K562 (cell line): ENCODE measurements around the gene MALAT1. TPM values are rescaled to one million over a fixed set of nuclear protein-coding genes. Genes with fewer than 3 reads are reported as not detected.

Experiments
- ATF7 ChIP-seq: fragments of 450-650 bp; IDR thresholded peaks from 2 replicates; pipeline ENCODE4 v1.7.1; 2014; ENCODE audit warnings: mild to moderate bottlenecking, moderate library complexity
- BHLHE40 ChIP-seq: IDR thresholded peaks from 2 replicates; pipeline ENCODE4 v1.6.1; 2011; ENCODE audit warnings: low read length, improper control_type of control experiment
- CBX1 ChIP-seq: sonication (generic); IDR thresholded peaks from 2 replicates; pipeline ENCODE4 v1.6.1; 2016; ENCODE audit warnings: antibody characterized with exemption, low read depth, mild to moderate bottlenecking
- CBX3 ChIP-seq, 2 experiments: IDR thresholded peaks; 1 replicate in 1 of 2; 2 replicates in 1 of 2; pipeline ENCODE4 v1.6.1; 2012; ENCODE audit warnings: inconsistent platforms in 2 of 2, low read length in 2 of 2, borderline replicate concordance in 1 of 2, control low read depth in 1 of 2
- CTBP1 ChIP-seq: fragments of 450-650 bp; IDR thresholded peaks from 2 replicates; pipeline ENCODE4 v1.6.1; 2016; ENCODE audit warnings: borderline replicate concordance
- DIDO1 ChIP-seq: fragments of 450-650 bp; IDR thresholded peaks from 2 replicates; pipeline ENCODE4 v1.6.1; 2016; ENCODE audit warnings: low read depth, missing biosample characterization, missing genetic modification characterization
- E2F4 ChIP-seq: sonication (generic); formaldehyde crosslinking; IDR thresholded peaks from 2 replicates; pipeline ENCODE4 v1.8.0; 2022; ENCODE audit warnings: mild to moderate bottlenecking, low read depth, missing genetic modification reagents
- ELF2 ChIP-seq: fragments of 250-450 bp; sonication (Bioruptor Pico); IDR thresholded peaks from 2 replicates; pipeline ENCODE4 v1.5.0; 2021; ENCODE audit warnings: mild to moderate bottlenecking
- ESRRA ChIP-seq: fragments of 450-650 bp; IDR thresholded peaks from 2 replicates; pipeline ENCODE4 v1.6.1; 2014; ENCODE audit warnings: low read depth, mild to moderate bottlenecking, moderate library complexity, borderline replicate concordance
- HOXB6 ChIP-seq: fragments of 250-450 bp; sonication (Bioruptor Pico); IDR thresholded peaks from 2 replicates; pipeline ENCODE4 v1.5.1; 2022; ENCODE audit warnings: mild to moderate bottlenecking, borderline replicate concordance
- IFI16 ChIP-seq: fragments of 250-450 bp; sonication (Bioruptor Pico); IDR thresholded peaks from 2 replicates; pipeline ENCODE4 v2.1.2; 2022; ENCODE audit warnings: mild to moderate bottlenecking, inconsistent platforms
- JUND ChIP-seq, 2 experiments: IDR thresholded peaks; 2 replicates in 1 of 2; 3 replicates in 1 of 2; pipeline ENCODE4 v1.6.1; 2011; ENCODE audit warnings: borderline replicate concordance in 2 of 2, low read depth in 2 of 2, low read length in 2 of 2, improper control_type of control experiment in 1 of 2, missing biosample characterization in 1 of 2, missing genetic modification characterization in 1 of 2, missing genetic modification reagents in 1 of 2
- L3MBTL2 ChIP-seq: fragments of 450-650 bp; IDR thresholded peaks from 2 replicates; pipeline ENCODE4 v1.6.1; 2016; ENCODE audit warnings: mild to moderate bottlenecking, moderate library complexity
- MYC ChIP-seq, 2 experiments: fragments of 250-450 bp in 1 of 2; sonication (Bioruptor Pico) in 1 of 2; IDR thresholded peaks; 2 replicates each; pipeline versions ENCODE4 v1.5.1 to v1.6.1; 2012 to 2021; ENCODE audit warnings: low read depth in 2 of 2, borderline replicate concordance in 1 of 2, improper control_type of control experiment in 1 of 2, low read length in 1 of 2, mild to moderate bottlenecking in 1 of 2, moderate library complexity in 1 of 2
- TCFL5 ChIP-seq: fragments of 250-450 bp; sonication (Bioruptor Pico); conservative IDR thresholded peaks from 2 replicates; pipeline ENCODE4 v1.6.1; 2021; ENCODE audit warnings: mild to moderate bottlenecking, moderate library complexity, matching md5 sums
- TOE1 ChIP-seq, 2 experiments: fragments of 450-650 bp in 1 of 2; sonication (generic) in 1 of 2; formaldehyde crosslinking in 1 of 2; IDR thresholded peaks; 2 replicates each; pipeline versions ENCODE4 v1.7.1 to v1.8.0; 2016 to 2022; ENCODE audit warnings: borderline replicate concordance in 2 of 2, mild to moderate bottlenecking in 2 of 2, antibody characterized with exemption in 1 of 2, inconsistent platforms in 1 of 2, low read depth in 1 of 2, missing genetic modification reagents in 1 of 2, moderate library complexity in 1 of 2
- XRCC4 ChIP-seq: IDR thresholded peaks from one replicate; pipeline ENCODE4 v1.6.1; 2011; ENCODE audit not compliant: insufficient read depth, insufficient read length; ENCODE audit errors: extremely low read depth
- ZNF3 ChIP-seq: fragments of 250-450 bp; sonication (Bioruptor Pico); IDR thresholded peaks from 2 replicates; pipeline ENCODE4 v1.5.0; 2021; ENCODE audit warnings: mild to moderate bottlenecking, moderate library complexity
- ZNF76 ChIP-seq: fragments of 250-450 bp; sonication (Bioruptor Pico); IDR thresholded peaks from 2 replicates; pipeline ENCODE4 v1.4.0; 2020; ENCODE audit warnings: mild to moderate bottlenecking, moderate library complexity, borderline replicate concordance
- polyA plus RNA-seq, 8 experiments: library from polyadenylated mRNA; depleted of rRNA in 4 of 8; stranded (reverse) in 5 of 8; unstranded in 3 of 8; fragments of >200 nt; fragmentation: Nextera tagmentation in 2 of 8; fragmentation: Illumina TruSeq in 1 of 8; extraction: Ambion mirVana in 2 of 8; extraction: Trizol in 1 of 8; gene quantifications; 2 replicates each; pipeline versions ENCODE4 v1.2.1 to v1.2.3, GENCODE V29; 2011 to 2014; ENCODE audit warnings: inconsistent platforms in 1 of 8, missing spikeins in 1 of 8
- total RNA-seq, 7 experiments: library from RNA; depleted of rRNA in 6 of 7; stranded (reverse); fragments of >200 nt in 6 of 7; fragmentation: Illumina TruSeq in 2 of 7; extraction: Trizol in 2 of 7; gene quantifications; 2 replicates each; pipeline versions ENCODE4 v1.2.1 to v1.2.3, GENCODE V29; 2011 to 2021; ENCODE audit warnings: low replicate concordance in 1 of 7
- TF ChIP-seq, protein P1 (sequence below): sonication (generic); formaldehyde crosslinking; IDR thresholded peaks from 2 replicates; pipeline ENCODE4 v1.8.0; 2023; ENCODE audit warnings: mild to moderate bottlenecking, missing genetic modification reagents
- TF ChIP-seq, protein P2 (sequence below): fragments of 250-450 bp; sonication (Bioruptor Pico); IDR thresholded peaks from 2 replicates; pipeline ENCODE4 v1.8.0; 2022; ENCODE audit warnings: inconsistent platforms, mild to moderate bottlenecking, moderate library complexity, borderline replicate concordance

Gene MALAT1
- total and polyA plus RNA-seq, 9 of the 15 experiments (the other 6 are each of a cell fraction or from before 2014, with no cell fraction given) = 363 to 8,715 (median 2,351) TPM

- TF ChIP-seq MYC (IDR thresholded peaks at IDR 0.05; ENCODE audit: low read depth, low read length) (peak; percentile 70), MYC (CRISPR knock-in tag; IDR thresholded peaks at IDR 0.05; ENCODE audit: borderline replicate concordance, low read depth) (no peak), ZNF76 (CRISPR knock-in tag) (no peak), IFI16 (CRISPR knock-in tag) (no peak), E2F4 (0 out of 2 replicates have a peak, but pooled peaks have one; percentile 11), CBX3 (IDR thresholded peaks at IDR 0.05; ENCODE audit: borderline replicate concordance in 1 of 2, low read length in 2 of 2) (no peak), CBX1 (no peak), XRCC4 (no peak), HOXB6 (CRISPR knock-in tag) (no peak), ZNF3 (no peak), ATF7 (peak; percentile 96), JUND (IDR thresholded peaks at IDR 0.05; ENCODE audit: borderline replicate concordance, low read depth, low read length) (peak; percentile 94), JUND (tag; IDR thresholded peaks at IDR 0.05; ENCODE audit: borderline replicate concordance, low read depth, low read length) (peak; percentile 75; the same call in 1 of the 3 replicates), TCFL5 (CRISPR knock-in tag) (no peak), BHLHE40 (peak; percentile 99), CTBP1 (peak; percentile 98), ELF2 (CRISPR knock-in tag) (no peak), ESRRA (no peak), L3MBTL2 (0 out of 2 replicates have a peak, but pooled peaks have one; percentile 30), DIDO1 (tag) (no peak), TOE1 (IDR thresholded peaks at IDR 0.05; ENCODE audit: borderline replicate concordance) (peak; percentile 97), TOE1 (CRISPR knock-in tag; IDR thresholded peaks at IDR 0.05; ENCODE audit: borderline replicate concordance, low read depth) (no peak)
- TF ChIP-seq, protein P1, sequence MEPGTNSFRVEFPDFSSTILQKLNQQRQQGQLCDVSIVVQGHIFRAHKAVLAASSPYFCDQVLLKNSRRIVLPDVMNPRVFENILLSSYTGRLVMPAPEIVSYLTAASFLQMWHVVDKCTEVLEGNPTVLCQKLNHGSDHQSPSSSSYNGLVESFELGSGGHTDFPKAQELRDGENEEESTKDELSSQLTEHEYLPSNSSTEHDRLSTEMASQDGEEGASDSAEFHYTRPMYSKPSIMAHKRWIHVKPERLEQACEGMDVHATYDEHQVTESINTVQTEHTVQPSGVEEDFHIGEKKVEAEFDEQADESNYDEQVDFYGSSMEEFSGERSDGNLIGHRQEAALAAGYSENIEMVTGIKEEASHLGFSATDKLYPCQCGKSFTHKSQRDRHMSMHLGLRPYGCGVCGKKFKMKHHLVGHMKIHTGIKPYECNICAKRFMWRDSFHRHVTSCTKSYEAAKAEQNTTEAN (CRISPR knock-in tag) = no peak
- TF ChIP-seq, protein P2, sequence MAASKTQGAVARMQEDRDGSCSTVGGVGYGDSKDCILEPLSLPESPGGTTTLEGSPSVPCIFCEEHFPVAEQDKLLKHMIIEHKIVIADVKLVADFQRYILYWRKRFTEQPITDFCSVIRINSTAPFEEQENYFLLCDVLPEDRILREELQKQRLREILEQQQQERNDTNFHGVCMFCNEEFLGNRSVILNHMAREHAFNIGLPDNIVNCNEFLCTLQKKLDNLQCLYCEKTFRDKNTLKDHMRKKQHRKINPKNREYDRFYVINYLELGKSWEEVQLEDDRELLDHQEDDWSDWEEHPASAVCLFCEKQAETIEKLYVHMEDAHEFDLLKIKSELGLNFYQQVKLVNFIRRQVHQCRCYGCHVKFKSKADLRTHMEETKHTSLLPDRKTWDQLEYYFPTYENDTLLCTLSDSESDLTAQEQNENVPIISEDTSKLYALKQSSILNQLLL (CRISPR knock-in tag) = no peak
Measured at GRCh38 chr11:65487467-65488272, 11.2 kb upstream of the MALAT1 start (continued).
